MCF 10A (cell line): ENCODE measurements around the gene SLC9A8. TPM values are rescaled to one million over a fixed set of nuclear protein-coding genes. Genes with fewer than 3 reads are reported as not detected.

Experiments
- BruUV-seq: library from RNA; stranded (reverse); fragments of 400-500 nt; replicated peaks from 2 replicates; lab custom pipeline; 2021; lab: Mats Ljungman, UMichigan
- CTCF ChIA-PET: fragments of 300-600 bp; sonication (Branson Sonifier 250); formaldehyde crosslinking; extraction: SDS; loops from one replicate; lab custom pipeline; 2021; ENCODE audit warnings: antibody characterized with exemption, inconsistent platforms; lab: Yijun Ruan, JAX
- POLR2A ChIA-PET: fragments of 300-600, 350-650 bp; sonication (Branson Sonifier 250); formaldehyde crosslinking; extraction: SDS; loops from one replicate; lab custom pipeline; 2020; ENCODE audit warnings: antibody characterized with exemption, inconsistent platforms; lab: Yijun Ruan, JAX
- DNase-seq: peaks from one replicate; pipeline ENCODE4 v3.0.0-alpha.2; 2018; ENCODE audit not compliant: unreplicated experiment
- H3K27ac Mint-ChIP-seq: one replicate; pipeline ENCODE4 v1.8.0; 2022; ENCODE audit warnings: mild to moderate bottlenecking, low read depth, mixed read lengths; ENCODE audit not compliant: unreplicated experiment
- H3K27me3 Mint-ChIP-seq: one replicate; pipeline ENCODE4 v1.8.0; 2022; ENCODE audit warnings: mixed read lengths; ENCODE audit not compliant: insufficient read depth, unreplicated experiment
- H3K36me3 Mint-ChIP-seq: one replicate; pipeline ENCODE4 v1.8.0; 2022; ENCODE audit warnings: mild to moderate bottlenecking, moderate library complexity, mixed read lengths; ENCODE audit not compliant: insufficient read depth, unreplicated experiment
- H3K4me1 Mint-ChIP-seq: one replicate; pipeline ENCODE4 v1.8.0; 2022; ENCODE audit warnings: mixed read lengths; ENCODE audit not compliant: insufficient read depth, unreplicated experiment
- H3K4me3 Mint-ChIP-seq: one replicate; pipeline ENCODE4 v1.8.0; 2022; ENCODE audit warnings: mild to moderate bottlenecking, moderate library complexity, mixed read lengths; ENCODE audit not compliant: unreplicated experiment
- H3K9me3 Mint-ChIP-seq: one replicate; pipeline ENCODE4 v1.8.0; 2022; ENCODE audit warnings: mixed read lengths; ENCODE audit not compliant: unreplicated experiment
- intact Hi-C: fragments of 100-400 bp; cut with micrococcal nuclease; formaldehyde crosslinking; loops from 2 replicates; pipeline ENCODE4 v1.14.1; 2022
- total RNA-seq: library from RNA; stranded (reverse); gene quantifications from 2 replicates; pipeline ENCODE4 v1.2.3, GENCODE V29; 2022
- TF ChIP-seq, protein P1 (sequence below): fragments of 200-600 bp; IDR thresholded peaks from one replicate; pipeline ENCODE4 v1.8.0; 2022; ENCODE audit warnings: antibody characterized with exemption, mild to moderate bottlenecking; ENCODE audit not compliant: unreplicated experiment

SLC9A8 gene
- total RNA-seq, 1 experiment from 2014 or later = 14.6 TPM

DNA sequence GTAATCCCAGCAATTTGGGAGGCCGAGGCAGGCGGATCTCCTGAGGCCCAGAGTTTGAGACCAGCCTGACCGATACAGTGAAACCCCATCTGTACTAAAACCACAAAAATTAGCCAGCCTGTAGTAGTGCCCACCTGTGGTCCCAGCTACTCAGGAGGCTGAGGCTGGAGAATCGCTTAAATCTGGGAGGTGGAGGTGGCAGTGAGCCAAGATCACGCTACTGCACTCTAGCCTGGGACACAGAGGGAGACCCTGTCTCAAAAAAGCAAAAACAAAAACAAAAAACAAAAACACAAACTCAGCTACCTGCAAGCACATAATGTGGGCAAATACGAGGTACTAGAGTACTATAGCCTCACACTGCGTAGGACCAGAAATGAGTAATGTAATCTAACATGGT lies 106.4 kb downstream of the SLC9A8 start:
- Mint-ChIP-seq H3K4me1 (peaks cover 14% of the 10 kb centered on the region), H3K36me3 (no peaks in the 10 kb centered on the region), H3K9me3 (no peaks in the 10 kb centered on the region), H3K27ac (no peak overlapping the region), H3K4me3 (no peak overlapping the region), H3K27me3 (no peaks in the 10 kb centered on the region)
- no TSS peak for BruUV-seq
- no peak for DNase-seq
- POLR2A ChIA-PET = interaction anchor here (7.9 kb wide), 1 partner anchor 17 kb away, joined by 146 read pairs; the partner anchor contains the start of gene RNF114
- TF ChIP-seq, protein P1, sequence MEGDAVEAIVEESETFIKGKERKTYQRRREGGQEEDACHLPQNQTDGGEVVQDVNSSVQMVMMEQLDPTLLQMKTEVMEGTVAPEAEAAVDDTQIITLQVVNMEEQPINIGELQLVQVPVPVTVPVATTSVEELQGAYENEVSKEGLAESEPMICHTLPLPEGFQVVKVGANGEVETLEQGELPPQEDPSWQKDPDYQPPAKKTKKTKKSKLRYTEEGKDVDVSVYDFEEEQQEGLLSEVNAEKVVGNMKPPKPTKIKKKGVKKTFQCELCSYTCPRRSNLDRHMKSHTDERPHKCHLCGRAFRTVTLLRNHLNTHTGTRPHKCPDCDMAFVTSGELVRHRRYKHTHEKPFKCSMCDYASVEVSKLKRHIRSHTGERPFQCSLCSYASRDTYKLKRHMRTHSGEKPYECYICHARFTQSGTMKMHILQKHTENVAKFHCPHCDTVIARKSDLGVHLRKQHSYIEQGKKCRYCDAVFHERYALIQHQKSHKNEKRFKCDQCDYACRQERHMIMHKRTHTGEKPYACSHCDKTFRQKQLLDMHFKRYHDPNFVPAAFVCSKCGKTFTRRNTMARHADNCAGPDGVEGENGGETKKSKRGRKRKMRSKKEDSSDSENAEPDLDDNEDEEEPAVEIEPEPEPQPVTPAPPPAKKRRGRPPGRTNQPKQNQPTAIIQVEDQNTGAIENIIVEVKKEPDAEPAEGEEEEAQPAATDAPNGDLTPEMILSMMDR = no peak
- CTCF ChIA-PET = interaction anchor here (1.5 kb wide), 1 partner anchor 72 kb away, joined by 3 read pairs; no protein-coding TSS in a partner anchor
- intact Hi-C loops = no loop called here

DNA sequence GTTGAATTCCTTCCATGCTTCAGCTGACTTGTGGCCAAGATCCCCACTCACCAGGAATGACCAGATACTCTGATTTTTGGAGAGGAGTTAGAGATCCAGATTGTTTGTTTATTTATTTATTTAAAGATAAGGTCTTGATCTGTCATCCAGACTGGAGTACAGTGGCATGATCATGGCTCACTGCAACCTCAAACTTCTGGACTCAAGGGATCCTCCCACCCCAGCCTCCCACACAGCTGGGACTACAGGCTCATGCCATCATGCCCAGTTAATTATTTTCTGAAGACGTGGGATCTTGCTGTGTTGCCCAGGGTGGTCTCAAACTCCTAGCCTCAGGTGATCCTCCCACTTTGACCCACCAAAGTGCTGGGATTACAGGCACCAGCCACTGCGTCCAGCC lies 106.8 kb downstream of the SLC9A8 start:
- peaks cover 10% of the 10 kb centered on the region for H3K4me1 Mint-ChIP-seq
- no TSS peak for BruUV-seq
- TF ChIP-seq, protein P1 = no peak
- H3K4me3 Mint-ChIP-seq = no peak overlapping the region
- CTCF ChIA-PET = interaction anchor here (1.5 kb wide), 1 partner anchor 73 kb away, joined by 3 read pairs; no protein-coding TSS in a partner anchor
- DNase-seq = no peak
- no peaks in the 10 kb centered on the region for H3K27me3 Mint-ChIP-seq
- H3K36me3 Mint-ChIP-seq = no peaks in the 10 kb centered on the region
- H3K27ac Mint-ChIP-seq = no peak overlapping the region
- POLR2A ChIA-PET = interaction anchor here (7.9 kb wide), 1 partner anchor 17 kb away, joined by 146 read pairs; the partner anchor contains the start of gene RNF114
- intact Hi-C loops = no loop called here
- no peaks in the 10 kb centered on the region for H3K9me3 Mint-ChIP-seq

DNA sequence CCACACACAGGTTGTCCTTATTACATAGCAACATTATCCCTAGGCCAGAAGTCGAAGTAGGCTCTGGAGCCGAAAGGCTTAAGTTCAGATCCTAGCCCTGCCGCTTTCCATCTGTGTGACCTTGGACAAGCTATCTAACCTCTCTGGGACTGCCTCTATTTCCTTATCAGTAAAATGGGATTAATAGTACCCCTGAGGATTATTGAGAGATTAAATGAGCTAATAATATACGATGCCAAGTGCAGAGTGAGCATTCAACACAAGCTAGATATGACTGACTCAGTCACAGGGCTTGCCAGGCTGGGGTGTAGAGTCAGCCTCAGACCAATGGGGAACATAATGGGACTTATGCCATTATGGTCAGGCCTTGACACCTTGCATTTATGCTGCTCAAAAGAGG lies 111.6 kb downstream of the SLC9A8 start:
- Mint-ChIP-seq H3K4me3 (no peak overlapping the region), H3K4me1 (no peaks in the 10 kb centered on the region), H3K36me3 (no peaks in the 10 kb centered on the region), H3K9me3 (no peaks in the 10 kb centered on the region), H3K27ac (no peak overlapping the region), H3K27me3 (no peaks in the 10 kb centered on the region)
- POLR2A ChIA-PET = interaction anchor here (1.6 to 2.5 kb wide), 2 partner anchors 8 to 12 kb away, joined by 8 to 11 read pairs; partner anchors contain the start of genes RNF114 and SPATA2
- TF ChIP-seq, protein P1 = no peak
- CTCF ChIA-PET = interaction anchor here (0.6 kb wide), 1 partner anchor 13 kb away, joined by 3 read pairs; no protein-coding TSS in a partner anchor
- intact Hi-C loops = no loop called here
- no peak for DNase-seq
- BruUV-seq = no TSS peak

- TF ChIP-seq, protein P1 = no peak
- Mint-ChIP-seq H3K27me3 (no peaks in the 10 kb centered on the region), H3K36me3 (no peaks in the 10 kb centered on the region), H3K9me3 (no peaks in the 10 kb centered on the region), H3K4me1 (no peaks in the 10 kb centered on the region), H3K27ac (no peak overlapping the region), H3K4me3 (no peak overlapping the region)
- intact Hi-C loops = no loop called here
- POLR2A ChIA-PET = interaction anchor here (0.6 to 1.6 kb wide), 4 partner anchors 10 to 218 kb away, joined by 3 to 6 read pairs (median 4); partner anchors contain the start of gene RNF114
- CTCF ChIA-PET = interaction anchor here (0.6 kb wide), 1 partner anchor 12 kb away, joined by 3 read pairs; no protein-coding TSS in a partner anchor
- DNase-seq = no peak
- BruUV-seq = no TSS peak
Measured at GRCh38 chr20:49925901-49926454, 113.3 kb downstream of the SLC9A8 start.
